SK-N-SH (cell line): ENCODE measurements around the gene LRIG1. TPM values are rescaled to one million over a fixed set of nuclear protein-coding genes. Genes with fewer than 3 reads are reported as not detected.

Source experiments
- CTCF ChIA-PET: fragments of 300-600, 350-600 bp; formaldehyde crosslinking; extraction: SDS; loops from one replicate; lab custom pipeline; 2021; lab: Yijun Ruan, JAX
- POLR2A ChIA-PET: fragments of 350-600 bp; sonication (Branson Sonifier 250); formaldehyde crosslinking; extraction: SDS; loops from one replicate; lab custom pipeline; 2020; ENCODE audit warnings: antibody characterized with exemption, inconsistent platforms; lab: Yijun Ruan, JAX
- DNase-seq: peaks from one replicate; pipeline ENCODE4 v3.0.0; 2012
- H2AFZ ChIP-seq: fragments of 200-600 bp; sonication (generic); 2 replicates; pipeline ENCODE4 v1.8.1; 2016; ENCODE audit warnings: antibody characterized with exemption, mild to moderate bottlenecking, low read depth
- H3F3A ChIP-seq: fragments of 200-600 bp; sonication (generic); replicated peaks from 2 replicates; pipeline ENCODE3; 2016; ENCODE audit warnings: antibody characterized with exemption, mild to moderate bottlenecking; ENCODE audit not compliant: insufficient read depth
- H3K27ac ChIP-seq, 2 experiments: fragments of 200-500 bp in 1 of 2; fragments of 200-600 bp in 1 of 2; sonication (Bioruptor generic) in 1 of 2; sonication (generic), shearing (Covaris generic) in 1 of 2; 2 replicates each; pipeline versions ENCODE4 v1.5.1 to v1.6.1; 2014 to 2016; ENCODE audit warnings: low read depth in 2 of 2, inconsistent platforms in 1 of 2, low read length in 1 of 2, mild to moderate bottlenecking in 1 of 2, mixed read lengths in 1 of 2
- H3K27me3 ChIP-seq: fragments of 200-600 bp; sonication (generic), shearing (Covaris generic); 2 replicates; pipeline ENCODE4 v1.6.1; 2016; ENCODE audit warnings: mixed run types; ENCODE audit not compliant: insufficient read depth
- H3K36me3 ChIP-seq, 2 experiments: fragments of 200-500 bp in 1 of 2; fragments of 200-600 bp in 1 of 2; sonication (Bioruptor generic) in 1 of 2; sonication (generic) in 1 of 2; replicated peaks in 1 of 2; 2 replicates each; pipeline versions ENCODE3 to v1.5.1; 2014 to 2016; ENCODE audit warnings: low read length in 1 of 2, mild to moderate bottlenecking in 1 of 2; ENCODE audit not compliant: insufficient read depth in 2 of 2, control insufficient read depth in 1 of 2
- H3K4me1 ChIP-seq, 2 experiments: fragments of 200-500 bp in 1 of 2; fragments of 200-600 bp in 1 of 2; sonication (Bioruptor generic) in 1 of 2; sonication (generic), shearing (Covaris generic) in 1 of 2; 2 replicates each; pipeline versions ENCODE4 v1.5.1 to v1.6.1; 2014 to 2016; ENCODE audit warnings: low read depth in 1 of 2, low read length in 1 of 2, mixed run types in 1 of 2; ENCODE audit not compliant: insufficient read depth in 2 of 2, control insufficient read depth in 1 of 2
- H3K4me2 ChIP-seq: fragments of 200-600 bp; sonication (generic), shearing (Covaris generic); 2 replicates; pipeline ENCODE4 v1.6.1; 2017; ENCODE audit warnings: mixed run types
- H3K4me3 ChIP-seq, 2 experiments: fragments of 200-500 bp in 1 of 2; fragments of 200-600 bp in 1 of 2; sonication (Bioruptor generic) in 1 of 2; sonication (generic), shearing (Covaris generic) in 1 of 2; 2 replicates each; pipeline versions ENCODE4 v1.5.1 to v1.8.1; 2014 to 2016; ENCODE audit warnings: low read depth in 2 of 2, inconsistent platforms in 1 of 2, low read length in 1 of 2, mild to moderate bottlenecking in 1 of 2, mixed read lengths in 1 of 2, moderate library complexity in 1 of 2
- H3K79me2 ChIP-seq: fragments of 200-600 bp; sonication (generic); 2 replicates; pipeline ENCODE4 v1.8.1; 2017; ENCODE audit warnings: mild to moderate bottlenecking; ENCODE audit not compliant: insufficient read depth
- H3K9ac ChIP-seq: fragments of 200-600 bp; sonication (generic); 2 replicates; pipeline ENCODE4 v1.6.1; 2017; ENCODE audit warnings: mixed run types
- H3K9me2 ChIP-seq: fragments of 200-600 bp; sonication (generic); 2 replicates; pipeline ENCODE4 v1.6.1; 2017; ENCODE audit warnings: mixed run types
- H3K9me3 ChIP-seq: fragments of 200-600 bp; sonication (generic); 2 replicates; pipeline ENCODE4 v1.6.1; 2017; ENCODE audit warnings: mixed run types, mild to moderate bottlenecking, moderate library complexity
- H4K20me1 ChIP-seq: fragments of 200-600 bp; sonication (generic); 2 replicates; pipeline ENCODE4 v1.6.1; 2017; ENCODE audit warnings: mild to moderate bottlenecking, mixed run types; ENCODE audit not compliant: insufficient read depth
- ELF1 ChIP-seq: IDR thresholded peaks from 2 replicates; pipeline ENCODE4 v1.4.0; 2012
- EZH2phosphoT487 ChIP-seq: fragments of 200-600 bp; sonication (generic); IDR thresholded peaks from 2 replicates; pipeline ENCODE4 v1.6.1; 2017; ENCODE audit warnings: low read depth, mixed run types, mild to moderate bottlenecking, antibody characterized with exemption, moderate library complexity, borderline replicate concordance
- FOSL2 ChIP-seq: IDR thresholded peaks from 2 replicates; pipeline ENCODE4 v1.4.0; 2012; ENCODE audit warnings: low read depth, mild to moderate bottlenecking, moderate library complexity, borderline replicate concordance
- JUND ChIP-seq: IDR thresholded peaks from 2 replicates; pipeline ENCODE4 v1.4.0; 2012
- MEF2A ChIP-seq: IDR thresholded peaks from 2 replicates; pipeline ENCODE4 v1.4.0; 2012; ENCODE audit warnings: low read depth, borderline replicate concordance
- NFIC ChIP-seq: IDR thresholded peaks from 2 replicates; pipeline ENCODE4 v1.4.0; 2012; ENCODE audit warnings: borderline replicate concordance
- NRF1 ChIP-seq: IDR thresholded peaks from 2 replicates; pipeline ENCODE4 v1.6.1; 2012; ENCODE audit warnings: low read depth, mild to moderate bottlenecking, low read length
- POLR2AphosphoS5 ChIP-seq: IDR thresholded peaks from 2 replicates; pipeline ENCODE4 v1.6.1; 2012; ENCODE audit warnings: low read depth, low read length
- RAD21 ChIP-seq: IDR thresholded peaks from 2 replicates; pipeline ENCODE4 v1.6.1; 2012; ENCODE audit warnings: mild to moderate bottlenecking, low read length
- RCOR1 ChIP-seq: fragments of 150-350 bp; IDR thresholded peaks from 2 replicates; pipeline ENCODE4 v1.6.1; 2017; ENCODE audit warnings: antibody characterized with exemption, low read length
- RFX5 ChIP-seq: IDR thresholded peaks from 2 replicates; pipeline ENCODE4 v1.6.1; 2012; ENCODE audit warnings: mild to moderate bottlenecking, improper control_type of control experiment, low read length
- RXRA ChIP-seq: IDR thresholded peaks from 2 replicates; pipeline ENCODE4 v1.4.0; 2012; ENCODE audit warnings: low read depth, mild to moderate bottlenecking, borderline replicate concordance
- TCF12 ChIP-seq: IDR thresholded peaks from 2 replicates; pipeline ENCODE4 v1.4.0; 2012
- TEAD4 ChIP-seq: IDR thresholded peaks from 2 replicates; pipeline ENCODE4 v1.4.0; 2012; ENCODE audit warnings: mild to moderate bottlenecking, borderline replicate concordance; ENCODE audit not compliant: insufficient read depth
- YY1 ChIP-seq: IDR thresholded peaks from 2 replicates; pipeline ENCODE4 v1.4.0; 2012; ENCODE audit warnings: low read depth, mild to moderate bottlenecking
- WGBS: methylation state at CpG from one replicate; pipeline ENCODE4 v1.1.6; 2017; ENCODE audit warnings: low lambda C conversion rate; 5-methylcytosine and 5-hydroxymethylcytosine counted together
- polyA plus RNA-seq, 3 experiments: library from polyadenylated mRNA; depleted of rRNA; stranded (reverse); fragments of >200 nt; gene quantifications; 2 replicates each; pipeline ENCODE4 v1.2.3, GENCODE V29; 2012
- TF ChIP-seq, protein P1 (sequence below): IDR thresholded peaks from 2 replicates; pipeline ENCODE4 v1.6.1; 2012; ENCODE audit warnings: mild to moderate bottlenecking, low read depth, low read length, moderate library complexity
- TF ChIP-seq, protein P2 (sequence below): IDR thresholded peaks from 2 replicates; pipeline ENCODE4 v1.4.0; 2012; ENCODE audit warnings: low read depth, borderline replicate concordance
- TF ChIP-seq, protein P3 (sequence below): IDR thresholded peaks from 2 replicates; pipeline ENCODE4 v1.4.0; 2012; ENCODE audit warnings: low read depth, borderline replicate concordance
- TF ChIP-seq, protein P4 (sequence below): fragments of 200-600 bp; sonication (generic); IDR thresholded peaks from 2 replicates; pipeline ENCODE4 v1.6.1; 2017; ENCODE audit warnings: antibody characterized with exemption, mild to moderate bottlenecking, moderate library complexity

LRIG1 gene
- polyA plus RNA-seq, 1 of the 3 experiments (the other 2 are of a cell fraction) = 1.7 TPM

DNA sequence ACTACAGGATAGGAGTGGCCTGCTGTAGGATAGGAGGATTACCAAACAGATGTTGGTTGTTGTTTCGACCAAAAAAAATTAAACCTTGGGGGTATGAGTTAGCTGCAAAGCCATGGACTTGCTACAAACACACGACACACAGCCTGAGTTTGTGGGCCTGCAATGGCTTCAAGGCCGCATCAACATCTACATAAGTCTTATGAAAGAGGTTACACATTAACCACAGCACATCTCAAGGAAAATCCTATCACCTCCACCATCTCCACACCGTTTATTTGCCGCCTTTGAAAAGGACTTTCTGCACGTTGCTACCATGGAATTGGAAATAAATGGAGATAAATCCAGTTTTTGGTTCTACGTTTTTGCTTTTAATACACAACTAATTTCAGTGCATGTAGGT, 23.0 kb downstream of the LRIG1 start:
- Histone ChIP-seq H3K4me2 (no peak overlapping the region), H3K79me2 (no peaks in the 10 kb centered on the region)
- 84% methylated on average over 7 of the region's 7 CpGs for WGBS

More for the DNA sequence above, 23.0 kb downstream of the LRIG1 start:
- DNase-seq = no peak
- no peaks in the 10 kb centered on the region for H3K9me2 ChIP-seq
- H4K20me1 ChIP-seq = no peaks in the 10 kb centered on the region
- POLR2A ChIA-PET = no interaction called here
- no peak overlapping the region for H3K27ac ChIP-seq
- CTCF ChIA-PET = interaction anchor here (1.1 kb wide), 1 partner anchor 224 kb away, joined by 4 read pairs; no protein-coding TSS in a partner anchor
- peaks cover 0 to 8% of the 10 kb centered on the region in 2 experiments; a peak in 3 of 4 replicates for H3K4me1 ChIP-seq
- TF ChIP-seq MEF2A = no peak
- no peak for TF ChIP-seq EZH2phosphoT487
- TF ChIP-seq YY1 = no peak
- TF ChIP-seq RFX5 = no peak
- TF ChIP-seq, protein P1, sequence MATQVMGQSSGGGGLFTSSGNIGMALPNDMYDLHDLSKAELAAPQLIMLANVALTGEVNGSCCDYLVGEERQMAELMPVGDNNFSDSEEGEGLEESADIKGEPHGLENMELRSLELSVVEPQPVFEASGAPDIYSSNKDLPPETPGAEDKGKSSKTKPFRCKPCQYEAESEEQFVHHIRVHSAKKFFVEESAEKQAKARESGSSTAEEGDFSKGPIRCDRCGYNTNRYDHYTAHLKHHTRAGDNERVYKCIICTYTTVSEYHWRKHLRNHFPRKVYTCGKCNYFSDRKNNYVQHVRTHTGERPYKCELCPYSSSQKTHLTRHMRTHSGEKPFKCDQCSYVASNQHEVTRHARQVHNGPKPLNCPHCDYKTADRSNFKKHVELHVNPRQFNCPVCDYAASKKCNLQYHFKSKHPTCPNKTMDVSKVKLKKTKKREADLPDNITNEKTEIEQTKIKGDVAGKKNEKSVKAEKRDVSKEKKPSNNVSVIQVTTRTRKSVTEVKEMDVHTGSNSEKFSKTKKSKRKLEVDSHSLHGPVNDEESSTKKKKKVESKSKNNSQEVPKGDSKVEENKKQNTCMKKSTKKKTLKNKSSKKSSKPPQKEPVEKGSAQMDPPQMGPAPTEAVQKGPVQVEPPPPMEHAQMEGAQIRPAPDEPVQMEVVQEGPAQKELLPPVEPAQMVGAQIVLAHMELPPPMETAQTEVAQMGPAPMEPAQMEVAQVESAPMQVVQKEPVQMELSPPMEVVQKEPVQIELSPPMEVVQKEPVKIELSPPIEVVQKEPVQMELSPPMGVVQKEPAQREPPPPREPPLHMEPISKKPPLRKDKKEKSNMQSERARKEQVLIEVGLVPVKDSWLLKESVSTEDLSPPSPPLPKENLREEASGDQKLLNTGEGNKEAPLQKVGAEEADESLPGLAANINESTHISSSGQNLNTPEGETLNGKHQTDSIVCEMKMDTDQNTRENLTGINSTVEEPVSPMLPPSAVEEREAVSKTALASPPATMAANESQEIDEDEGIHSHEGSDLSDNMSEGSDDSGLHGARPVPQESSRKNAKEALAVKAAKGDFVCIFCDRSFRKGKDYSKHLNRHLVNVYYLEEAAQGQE = no peak
- TF ChIP-seq, protein P2, sequence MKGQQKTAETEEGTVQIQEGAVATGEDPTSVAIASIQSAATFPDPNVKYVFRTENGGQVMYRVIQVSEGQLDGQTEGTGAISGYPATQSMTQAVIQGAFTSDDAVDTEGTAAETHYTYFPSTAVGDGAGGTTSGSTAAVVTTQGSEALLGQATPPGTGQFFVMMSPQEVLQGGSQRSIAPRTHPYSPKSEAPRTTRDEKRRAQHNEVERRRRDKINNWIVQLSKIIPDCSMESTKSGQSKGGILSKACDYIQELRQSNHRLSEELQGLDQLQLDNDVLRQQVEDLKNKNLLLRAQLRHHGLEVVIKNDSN = no peak
- no peak for TF ChIP-seq NRF1
- TF ChIP-seq, protein P3, sequence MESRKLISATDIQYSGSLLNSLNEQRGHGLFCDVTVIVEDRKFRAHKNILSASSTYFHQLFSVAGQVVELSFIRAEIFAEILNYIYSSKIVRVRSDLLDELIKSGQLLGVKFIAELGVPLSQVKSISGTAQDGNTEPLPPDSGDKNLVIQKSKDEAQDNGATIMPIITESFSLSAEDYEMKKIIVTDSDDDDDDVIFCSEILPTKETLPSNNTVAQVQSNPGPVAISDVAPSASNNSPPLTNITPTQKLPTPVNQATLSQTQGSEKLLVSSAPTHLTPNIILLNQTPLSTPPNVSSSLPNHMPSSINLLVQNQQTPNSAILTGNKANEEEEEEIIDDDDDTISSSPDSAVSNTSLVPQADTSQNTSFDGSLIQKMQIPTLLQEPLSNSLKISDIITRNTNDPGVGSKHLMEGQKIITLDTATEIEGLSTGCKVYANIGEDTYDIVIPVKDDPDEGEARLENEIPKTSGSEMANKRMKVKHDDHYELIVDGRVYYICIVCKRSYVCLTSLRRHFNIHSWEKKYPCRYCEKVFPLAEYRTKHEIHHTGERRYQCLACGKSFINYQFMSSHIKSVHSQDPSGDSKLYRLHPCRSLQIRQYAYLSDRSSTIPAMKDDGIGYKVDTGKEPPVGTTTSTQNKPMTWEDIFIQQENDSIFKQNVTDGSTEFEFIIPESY = no peak
- TF ChIP-seq FOSL2 = no peak
- no peak for TF ChIP-seq RXRA
- TF ChIP-seq ELF1 = no peak
- no peak for TF ChIP-seq TEAD4
- TF ChIP-seq, protein P4, sequence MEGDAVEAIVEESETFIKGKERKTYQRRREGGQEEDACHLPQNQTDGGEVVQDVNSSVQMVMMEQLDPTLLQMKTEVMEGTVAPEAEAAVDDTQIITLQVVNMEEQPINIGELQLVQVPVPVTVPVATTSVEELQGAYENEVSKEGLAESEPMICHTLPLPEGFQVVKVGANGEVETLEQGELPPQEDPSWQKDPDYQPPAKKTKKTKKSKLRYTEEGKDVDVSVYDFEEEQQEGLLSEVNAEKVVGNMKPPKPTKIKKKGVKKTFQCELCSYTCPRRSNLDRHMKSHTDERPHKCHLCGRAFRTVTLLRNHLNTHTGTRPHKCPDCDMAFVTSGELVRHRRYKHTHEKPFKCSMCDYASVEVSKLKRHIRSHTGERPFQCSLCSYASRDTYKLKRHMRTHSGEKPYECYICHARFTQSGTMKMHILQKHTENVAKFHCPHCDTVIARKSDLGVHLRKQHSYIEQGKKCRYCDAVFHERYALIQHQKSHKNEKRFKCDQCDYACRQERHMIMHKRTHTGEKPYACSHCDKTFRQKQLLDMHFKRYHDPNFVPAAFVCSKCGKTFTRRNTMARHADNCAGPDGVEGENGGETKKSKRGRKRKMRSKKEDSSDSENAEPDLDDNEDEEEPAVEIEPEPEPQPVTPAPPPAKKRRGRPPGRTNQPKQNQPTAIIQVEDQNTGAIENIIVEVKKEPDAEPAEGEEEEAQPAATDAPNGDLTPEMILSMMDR = no peak
- TF ChIP-seq RCOR1 = no peak
- TF ChIP-seq JUND = no peak
- TF ChIP-seq POLR2AphosphoS5 = no peak
- no peak for TF ChIP-seq RAD21
- no peak for TF ChIP-seq TCF12
- TF ChIP-seq NFIC = no peak
- TF ChIP-seq, all 33 proteins: peak for 0
- H3K9ac ChIP-seq = no peak overlapping the region
- H3K9me3 ChIP-seq = no peaks in the 10 kb centered on the region
- H2AFZ ChIP-seq = no peak overlapping the region
- H3K36me3 ChIP-seq = no peaks in the 10 kb centered on the region
- H3F3A ChIP-seq = no peaks in the 10 kb centered on the region
- no peak overlapping the region for H3K4me3 ChIP-seq
- no peaks in the 10 kb centered on the region for H3K27me3 ChIP-seq
